H9 (cell line): ENCODE data around the gene GPC1. TPM values are rescaled to one million over a fixed set of nuclear protein-coding genes. Genes with fewer than 3 reads are reported as not detected.
A peak's percentile ranks its signal among the peaks of the same experiment; 100 is the strongest.

Experiments used
- DNase-seq: peaks from one replicate; pipeline ENCODE4 v3.0.0-alpha.2; 2017
- H2AFZ ChIP-seq: one replicate; pipeline ENCODE4 v1.6.1; 2013; ENCODE audit warnings: mild to moderate bottlenecking, low read length, control low read depth, moderate library complexity
- H2AK5ac ChIP-seq: 2 replicates; pipeline ENCODE4 v1.6.1; 2013; ENCODE audit warnings: low read length, control low read depth, mixed read lengths; ENCODE audit not compliant: insufficient read length
- H2BK120ac ChIP-seq: one replicate; pipeline ENCODE4 v1.6.1; 2013; ENCODE audit warnings: low read depth, mild to moderate bottlenecking, low read length, control low read depth, inconsistent platforms; ENCODE audit not compliant: poor library complexity, severe bottlenecking
- H2BK12ac ChIP-seq: 2 replicates; pipeline ENCODE4 v1.6.1; 2013; ENCODE audit warnings: low read length, control low read depth, mixed read lengths, low read depth; ENCODE audit not compliant: insufficient read length
- H2BK15ac ChIP-seq: 2 replicates; pipeline ENCODE4 v1.6.1; 2013; ENCODE audit warnings: low read depth, low read length, control low read depth
- H2BK20ac ChIP-seq: one replicate; pipeline ENCODE4 v1.6.1; 2013; ENCODE audit warnings: low read depth, mild to moderate bottlenecking, low read length, control low read depth, inconsistent platforms; ENCODE audit not compliant: poor library complexity, severe bottlenecking
- H2BK5ac ChIP-seq: 2 replicates; pipeline ENCODE4 v1.6.1; 2013; ENCODE audit warnings: low read length, control low read depth, mixed read lengths; ENCODE audit not compliant: insufficient read length
- H3K14ac ChIP-seq: 2 replicates; pipeline ENCODE4 v1.6.1; 2013; ENCODE audit warnings: low read length, control low read depth; ENCODE audit not compliant: insufficient read depth
- H3K18ac ChIP-seq: 2 replicates; pipeline ENCODE4 v1.6.1; 2013; ENCODE audit warnings: low read depth, mild to moderate bottlenecking, mixed read lengths, low read length, control low read depth; ENCODE audit not compliant: insufficient read length
- H3K23ac ChIP-seq: 2 replicates; pipeline ENCODE4 v1.6.1; 2013; ENCODE audit warnings: low read length, control low read depth, mixed read lengths, low read depth; ENCODE audit not compliant: insufficient read length
- H3K23me2 ChIP-seq: 2 replicates; pipeline ENCODE4 v1.6.1; 2013; ENCODE audit warnings: low read depth, mild to moderate bottlenecking, mixed read lengths, low read length, control low read depth; ENCODE audit not compliant: insufficient read length, poor library complexity, severe bottlenecking
- H3K27ac ChIP-seq: 2 replicates; pipeline ENCODE4 v1.5.1; 2013; ENCODE audit warnings: low read length, control low read depth, mixed read lengths, low read depth; ENCODE audit not compliant: insufficient read length
- H3K27me3 ChIP-seq: 2 replicates; pipeline ENCODE4 v1.6.1; 2013; ENCODE audit warnings: low read length, control low read depth, inconsistent platforms; ENCODE audit not compliant: insufficient read depth
- H3K4ac ChIP-seq: 2 replicates; pipeline ENCODE4 v1.6.1; 2013; ENCODE audit warnings: low read depth, mild to moderate bottlenecking, control low read depth, inconsistent platforms, low read length, moderate library complexity
- H3K4me1 ChIP-seq: 2 replicates; pipeline ENCODE4 v1.6.1; 2013; ENCODE audit warnings: low read length, control low read depth, inconsistent platforms; ENCODE audit not compliant: insufficient read depth
- H3K4me2 ChIP-seq: 2 replicates; pipeline ENCODE4 v1.6.1; 2013; ENCODE audit warnings: low read length, control low read depth, mixed read lengths; ENCODE audit not compliant: insufficient read length, insufficient read depth
- H3K56ac ChIP-seq: 2 replicates; pipeline ENCODE4 v1.6.1; 2013; ENCODE audit warnings: low read depth, mild to moderate bottlenecking, mixed read lengths, low read length, control low read depth; ENCODE audit not compliant: insufficient read length
- H3K79me1 ChIP-seq: 2 replicates; pipeline ENCODE4 v1.6.1; 2013; ENCODE audit warnings: low read depth, mild to moderate bottlenecking, moderate library complexity, low read length, control low read depth, inconsistent platforms; ENCODE audit not compliant: insufficient read depth, poor library complexity, severe bottlenecking
- H3K79me2 ChIP-seq: 2 replicates; pipeline ENCODE4 v1.6.1; 2013; ENCODE audit warnings: low read length, control low read depth, inconsistent platforms; ENCODE audit not compliant: insufficient read depth
- H3K9ac ChIP-seq: 2 replicates; pipeline ENCODE4 v1.6.1; 2013; ENCODE audit warnings: low read length, control low read depth, mixed read lengths; ENCODE audit not compliant: insufficient read length; ENCODE audit errors: extremely low read depth
- H3K9me3 ChIP-seq: one replicate; pipeline ENCODE4 v1.6.1; 2013; ENCODE audit warnings: low read depth, low read length, inconsistent platforms; ENCODE audit not compliant: control insufficient read depth
- H3T11ph ChIP-seq: one replicate; pipeline ENCODE4 v1.6.1; 2013; ENCODE audit warnings: mild to moderate bottlenecking, low read length, control low read depth, inconsistent platforms
- H4K20me1 ChIP-seq: one replicate; pipeline ENCODE4 v1.6.1; 2013; ENCODE audit not compliant: control insufficient read depth, insufficient read length, insufficient read depth
- H4K5ac ChIP-seq: 2 replicates; pipeline ENCODE4 v1.6.1; 2013; ENCODE audit warnings: low read depth, mild to moderate bottlenecking, mixed read lengths, low read length, control low read depth; ENCODE audit not compliant: insufficient read length
- H4K8ac ChIP-seq: replicated peaks from 2 replicates; pipeline ENCODE4 v1.6.1; 2013; ENCODE audit warnings: low read length, control low read depth, mixed read lengths, low read depth; ENCODE audit not compliant: insufficient read length
- H4K91ac ChIP-seq: 2 replicates; pipeline ENCODE4 v1.6.1; 2013; ENCODE audit warnings: low read depth, mild to moderate bottlenecking, moderate library complexity, mixed read lengths, low read length, control low read depth; ENCODE audit not compliant: insufficient read length
- H3K27ac Mint-ChIP-seq, 3 experiments: 2 replicates in 2 of 3; 3 replicates in 1 of 3; pipeline ENCODE4 v1.8.0; 2020 to 2021; ENCODE audit warnings: mixed read lengths in 3 of 3, mild to moderate bottlenecking in 1 of 3, moderate library complexity in 1 of 3
- H3K27me3 Mint-ChIP-seq: 2 replicates; pipeline ENCODE4 v1.8.0; 2021; ENCODE audit warnings: low read depth, mild to moderate bottlenecking, moderate library complexity, mixed read lengths
- H3K36me3 Mint-ChIP-seq, 3 experiments: 2 replicates in 2 of 3; 3 replicates in 1 of 3; pipeline ENCODE4 v1.8.0; 2020 to 2021; ENCODE audit warnings: low read depth in 3 of 3, mixed read lengths in 3 of 3; ENCODE audit not compliant: insufficient read depth in 1 of 3
- H3K4me1 Mint-ChIP-seq, 2 experiments: 2 replicates each; pipeline ENCODE4 v1.8.0; 2020; ENCODE audit warnings: mixed read lengths in 2 of 2
- H3K4me3 Mint-ChIP-seq, 2 experiments: 2 replicates in 1 of 2; 3 replicates in 1 of 2; pipeline ENCODE4 v1.8.0; 2020 to 2021; ENCODE audit warnings: mild to moderate bottlenecking in 2 of 2, mixed read lengths in 2 of 2, moderate library complexity in 1 of 2
- H3K9me3 Mint-ChIP-seq, 2 experiments: 2 replicates in 1 of 2; 3 replicates in 1 of 2; pipeline ENCODE4 v1.8.0; 2020; ENCODE audit warnings: mild to moderate bottlenecking in 2 of 2, mixed read lengths in 2 of 2, moderate library complexity in 1 of 2
- CTCF ChIP-seq: fragments of 200-600 bp; sonication (generic); conservative IDR thresholded peaks from 3 replicates; pipeline ENCODE4 v1.8.0; 2021; ENCODE audit warnings: antibody characterized with exemption, mild to moderate bottlenecking
- WGBS: extraction: QIAGEN DNeasy Blood & Tissue Kit; methylation state at CpG from one replicate; pipeline ENCODE4 v1.1.7; 2013; ENCODE audit warnings: missing lambda C conversion rate, low lambda C conversion rate, mixed read lengths; ENCODE audit not compliant: insufficient read length; ENCODE audit errors: extremely low coverage; 5-methylcytosine and 5-hydroxymethylcytosine counted together
- total RNA-seq: library from RNA; stranded (reverse); gene quantifications from 2 replicates; pipeline ENCODE4 v1.2.1, GENCODE V29; 2021

GPC1 gene
- total RNA-seq, 1 experiment from 2014 or later: 39.4 TPM

GRCh38 chr2:240391111-240392051, 44.1 kb upstream of the GPC1 start:
- peaks cover 6% of the 10 kb centered on the region for H3K27me3 Mint-ChIP-seq
- DNase-seq: peak; percentile 14

More at GRCh38 chr2:240391111-240392051, 44.1 kb upstream of the GPC1 start:
- no peak overlapping the region for H2AFZ ChIP-seq
- H2BK5ac ChIP-seq: no peak overlapping the region
- Mint-ChIP-seq H3K27ac (no peak overlapping the region), H3K4me1 (peaks cover 0 to 7% of the 10 kb centered on the region in 2 experiments; a peak in 2 of 4 replicates), H3K36me3 (no peaks in the 10 kb centered on the region; a peak in 1 of 7 replicates), H3K4me3 (no peak overlapping the region), H3K9me3 (no peaks in the 10 kb centered on the region; a peak in 1 of 5 replicates)
- no peaks in the 10 kb centered on the region for H3K23me2 ChIP-seq
- no peaks in the 10 kb centered on the region for H3K79me2 ChIP-seq
- no peaks in the 10 kb centered on the region for H4K20me1 ChIP-seq
- H2AK5ac ChIP-seq: no peak overlapping the region
- H3K79me1 ChIP-seq: no peaks in the 10 kb centered on the region
- H3K27ac ChIP-seq: no peak overlapping the region
- no peak overlapping the region for H3K9ac ChIP-seq
- H4K8ac ChIP-seq: no peak overlapping the region
- H4K91ac ChIP-seq: no peak overlapping the region
- no peak overlapping the region for H3K4ac ChIP-seq
- no peak overlapping the region for H3K23ac ChIP-seq
- no peak overlapping the region for H3K4me2 ChIP-seq
- H3K18ac ChIP-seq: no peak overlapping the region
- H3T11ph ChIP-seq: no peak overlapping the region
- no peak for TF ChIP-seq CTCF
- H2BK15ac ChIP-seq: no peak overlapping the region
- H3K4me1 ChIP-seq: no peaks in the 10 kb centered on the region
- no peak overlapping the region for H2BK120ac ChIP-seq
- H3K14ac ChIP-seq: no peak overlapping the region
- no peak overlapping the region for H3K56ac ChIP-seq
- no peaks in the 10 kb centered on the region for H3K27me3 ChIP-seq
- H2BK20ac ChIP-seq: no peak overlapping the region
- WGBS: no CpG with 5 or more reads among the region's 25 CpGs
- no peaks in the 10 kb centered on the region for H3K9me3 ChIP-seq
- H2BK12ac ChIP-seq: no peak overlapping the region
- H4K5ac ChIP-seq: no peak overlapping the region
